Eye (tissue), 1 donor: ENCODE results near the gene TEF.
"Not testable (repeated sequence)": the region's sequence is repeated elsewhere in the genome, so short reads cannot be mapped to it uniquely, and the experiment has no call there.

ENCODE experiments used
- DNase-seq: peaks from one replicate; pipeline ENCODE4 v3.0.0-alpha.2; 2015

The TEF gene

DNA sequence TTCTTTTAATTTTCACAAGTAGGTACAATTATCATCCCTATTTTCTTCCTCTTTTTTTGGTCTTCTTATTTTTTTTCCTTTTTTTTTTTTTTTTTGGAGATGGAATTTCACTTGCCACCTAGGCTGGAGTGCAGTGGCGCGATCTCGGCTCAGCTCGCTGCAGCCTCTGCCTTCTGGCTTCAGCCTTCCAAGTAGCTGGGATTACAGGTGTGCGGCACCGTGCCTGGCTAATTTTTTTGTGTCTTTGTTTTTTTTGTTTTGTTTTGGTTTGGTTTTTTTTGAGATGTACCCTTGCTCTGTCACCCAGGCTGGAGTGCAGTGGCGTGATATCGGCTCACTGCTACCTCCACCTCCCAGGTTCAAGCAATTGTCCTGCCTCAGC, 48.2 kb downstream of the TEF start:
- DNase-seq = no peak

GRCh38 chr22:41431656-41432055, 49.9 kb downstream of the TEF start:
- no peak for DNase-seq

- DNase-seq = not testable (repeated sequence)
Measured at GRCh38 chr22:41433480-41433879, 51.7 kb downstream of the TEF start.

GRCh38 chr22:41434361-41435003, 52.7 kb downstream of the TEF start:
- not testable (repeated sequence) for DNase-seq

DNA sequence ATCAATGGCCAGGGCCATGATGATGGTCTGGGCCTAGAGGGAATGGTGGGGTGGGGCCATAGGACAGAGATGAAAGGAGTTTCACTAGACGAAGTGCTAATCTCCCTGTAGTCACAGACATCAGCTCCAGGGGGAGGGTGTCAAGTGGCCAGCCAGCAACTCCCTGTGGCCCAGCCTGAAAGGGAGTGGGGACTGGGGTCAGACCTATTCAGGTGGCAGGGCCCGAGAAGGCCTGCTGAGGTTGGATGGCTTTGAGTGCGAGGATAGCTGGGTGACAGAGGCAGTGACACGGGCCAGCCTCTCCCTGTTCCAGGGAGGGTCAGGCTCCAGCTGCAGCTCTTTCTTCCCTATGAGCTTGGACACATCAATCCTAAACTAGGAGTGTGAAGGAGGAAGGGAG, 53.8 kb downstream of the TEF start:
- DNase-seq = no peak

DNA sequence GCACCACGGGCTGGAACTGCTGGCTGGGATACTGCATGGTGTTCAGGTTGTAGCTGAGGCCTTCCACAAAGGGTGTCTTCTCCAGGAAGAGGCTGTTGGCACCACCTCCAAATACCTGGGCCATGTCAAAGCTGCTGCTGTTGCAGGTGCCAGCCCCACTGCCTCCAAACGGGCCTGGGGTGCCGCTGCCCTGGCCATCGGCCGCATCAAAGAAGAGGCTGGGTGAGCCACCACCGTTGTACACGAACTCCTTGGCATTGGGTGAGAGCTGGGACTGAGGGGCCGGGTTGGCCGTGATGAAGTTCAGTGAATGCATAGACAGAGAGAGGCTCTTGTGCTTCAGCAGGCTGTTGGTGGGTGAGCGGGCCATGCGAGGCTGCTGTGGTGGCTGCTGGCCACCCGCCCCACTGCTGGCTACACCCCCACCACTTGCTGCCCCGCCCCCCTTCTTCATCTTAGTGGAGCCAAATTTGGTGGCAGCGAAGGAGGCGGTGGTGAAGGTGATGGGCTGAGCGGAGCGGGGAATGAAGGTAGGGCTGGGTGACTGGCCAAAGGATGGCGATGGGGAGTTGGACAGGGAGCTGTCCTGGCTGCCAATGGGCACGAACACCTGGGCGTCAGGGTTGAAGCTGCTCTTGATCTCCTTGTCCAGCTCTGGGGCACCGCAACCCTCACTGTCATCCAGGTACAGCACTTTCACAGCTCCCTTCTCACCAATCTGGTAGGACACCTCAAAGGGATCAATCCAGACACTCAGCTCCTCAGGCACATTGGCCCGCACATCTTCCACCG, 54.8 kb downstream of the TEF start:
- DNase-seq = no peak

DNA sequence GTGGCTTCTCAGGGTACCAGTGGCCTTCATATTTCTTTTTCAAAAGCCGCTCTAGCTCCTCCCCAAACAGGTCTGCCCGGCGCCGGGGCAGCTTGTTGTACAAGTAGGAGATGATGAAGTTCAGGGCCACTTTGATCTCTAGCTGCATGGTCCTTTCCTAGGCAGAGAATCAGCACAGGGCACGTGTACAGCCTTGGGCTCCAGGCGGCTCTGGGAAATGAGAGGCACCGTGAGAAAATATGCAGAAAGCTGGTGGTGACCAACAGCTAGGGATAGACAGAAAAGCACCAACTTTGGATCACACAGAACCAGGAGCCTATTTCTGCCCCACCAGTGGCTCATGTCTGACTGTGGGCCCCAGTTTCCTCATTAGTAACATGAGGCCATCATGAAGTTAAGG, 55.5 kb downstream of the TEF start:
- no peak for DNase-seq

DNA sequence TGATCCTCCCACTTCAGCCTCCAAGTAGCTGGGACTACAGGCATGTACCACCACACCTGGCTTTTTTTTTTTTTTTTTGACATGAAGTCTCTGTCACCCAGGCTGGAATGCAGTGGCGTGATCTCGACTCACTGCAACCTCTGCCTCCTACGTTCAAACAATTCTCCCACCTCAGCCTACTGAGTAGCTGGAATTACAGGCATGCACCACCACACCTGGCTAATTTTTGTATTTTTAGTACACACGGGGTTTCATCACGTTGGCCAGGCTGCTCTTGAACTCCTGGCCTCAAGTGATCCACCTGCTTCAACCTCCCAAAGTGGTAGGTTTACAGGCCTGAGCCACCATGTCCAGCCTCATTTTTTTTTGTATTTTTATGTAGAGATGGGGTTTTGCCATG, 58.8 kb downstream of the TEF start:
- DNase-seq = not testable (repeated sequence)

DNA sequence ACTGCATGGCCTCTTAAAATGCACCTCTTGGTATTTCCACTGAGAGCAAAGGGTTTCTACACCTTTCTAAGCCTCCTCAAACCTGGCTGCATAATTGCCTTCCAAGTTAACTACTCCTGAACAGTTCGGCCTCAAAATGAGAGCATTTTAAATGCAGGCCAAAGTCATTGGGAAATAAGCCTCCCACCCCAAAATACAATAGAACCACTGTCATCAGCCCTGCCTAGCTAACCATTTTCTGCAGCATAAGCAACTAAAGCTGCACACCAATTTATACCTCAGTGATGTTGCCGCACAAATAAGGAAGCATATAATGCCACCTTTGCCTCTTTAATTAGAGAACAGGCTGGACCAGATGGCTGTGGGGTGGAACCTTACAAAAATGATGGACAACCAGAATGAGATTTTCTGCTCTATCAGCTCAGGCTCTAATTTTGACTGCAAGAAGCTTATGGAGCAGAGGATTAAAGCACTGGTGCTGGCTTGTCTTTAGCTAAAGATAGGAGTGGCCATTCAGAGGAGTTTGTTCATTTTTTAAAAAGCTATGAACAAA, 60.6 kb downstream of the TEF start:
- DNase-seq = no peak

DNA sequence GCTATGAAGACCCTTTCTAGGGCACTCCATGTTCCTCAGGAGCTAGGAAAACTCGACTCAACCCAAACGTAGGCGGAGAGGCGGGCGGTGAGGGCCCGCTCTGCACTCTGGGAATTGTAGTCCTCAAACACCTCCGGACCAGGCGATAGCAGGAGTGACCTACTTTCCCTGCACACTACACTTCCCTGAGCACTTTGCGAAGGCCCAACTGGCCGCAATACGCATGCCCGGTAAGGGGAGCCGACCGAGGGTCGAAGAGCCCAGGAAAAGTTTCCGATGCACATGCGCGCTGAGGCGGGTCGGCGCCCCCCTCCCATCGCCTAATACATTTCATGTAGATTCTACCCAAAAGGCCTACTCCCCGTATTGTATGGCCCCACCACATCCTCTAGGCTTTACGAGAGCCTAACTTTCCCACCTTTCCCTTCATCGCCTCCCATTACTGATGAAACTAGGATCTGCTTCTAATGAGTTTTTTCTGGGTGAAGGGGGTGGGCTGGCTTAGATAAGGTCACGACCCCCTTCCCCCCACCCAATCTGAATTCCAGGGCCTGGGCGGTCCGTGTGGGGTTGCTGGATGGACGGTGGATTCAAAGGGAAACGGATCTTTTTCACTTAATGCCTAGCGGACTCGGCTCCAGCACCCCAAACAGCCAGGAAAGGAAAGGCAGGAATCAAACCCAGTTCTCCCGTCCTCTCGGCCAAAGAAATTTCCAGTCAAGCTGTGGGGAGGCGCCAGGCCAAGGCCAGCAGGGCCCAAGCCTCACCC, 62.8 kb downstream of the TEF start:
- DNase-seq = peak; percentile 99

- DNase-seq = peak; percentile 74
Measured at GRCh38 chr22:41445129-41446056, 63.7 kb downstream of the TEF start.

- no peak for DNase-seq
Measured at GRCh38 chr22:41446057-41446501, 64.3 kb downstream of the TEF start.

GRCh38 chr22:41446639-41447434, 65.1 kb downstream of the TEF start, which contains the start of gene TOB2:
TSS of gene TOB2 (minus strand) at chr22:41446801. CDS start at chr22:41437345, 9,456 bp downstream.
- DNase-seq = peak; percentile 98

DNA sequence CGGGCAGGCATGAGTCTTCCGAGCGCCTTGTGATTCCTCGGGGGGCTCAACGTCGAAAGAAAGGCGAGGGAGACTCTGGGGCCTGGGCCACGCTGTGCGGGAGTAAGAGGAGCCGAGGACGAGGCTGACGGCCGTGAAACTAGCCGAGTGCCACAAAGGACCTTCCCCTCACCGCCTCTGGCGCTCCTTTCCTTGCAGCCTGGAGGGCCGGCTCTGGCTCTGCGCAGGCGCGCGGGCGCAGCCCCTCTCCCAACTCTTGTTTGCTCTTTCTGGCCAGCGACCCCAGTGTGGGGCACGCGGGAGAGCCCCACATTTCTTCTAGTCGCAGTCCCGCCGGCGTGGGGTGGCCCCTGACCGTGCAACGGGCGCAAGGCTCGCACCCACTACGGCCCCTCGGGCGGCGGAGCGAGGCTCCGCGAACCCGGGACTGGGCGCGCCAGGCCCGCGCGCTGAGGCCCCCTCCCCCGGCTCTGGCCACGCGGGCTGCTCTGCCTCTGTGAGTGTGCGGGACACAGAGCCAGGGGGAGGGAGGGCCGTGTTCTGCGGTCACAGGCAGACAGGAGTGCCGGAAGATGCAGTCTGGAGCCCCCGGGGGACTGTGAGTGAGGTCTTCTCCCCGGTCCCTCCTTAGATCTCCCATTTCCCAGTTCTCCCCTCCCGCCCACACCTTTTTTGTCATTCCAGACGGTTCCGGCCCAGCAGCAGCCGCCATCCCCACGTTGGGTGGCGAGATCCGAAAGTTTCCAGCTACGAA, 65.9 kb downstream of the TEF start:
- peak; percentile 94 for DNase-seq

- peak; percentile 100 for DNase-seq
Measured at GRCh38 chr22:41448189-41448808, 66.6 kb downstream of the TEF start.
